Measurements from ENCODE around the gene STARD9. TPM values are rescaled to one million over a fixed set of nuclear protein-coding genes. Genes with fewer than 3 reads are reported as not detected.

STARD9 gene
- total RNA-seq, 6 experiments from 2014 or later, result 0.70 to 3.1 (median 1.5) TPM

GRCh38 chr15:42691770-42692169, 116.4 kb downstream of the STARD9 start:
- no peak for ATAC-seq
- 60% methylated on average over 2 of the region's 9 CpGs for WGBS (ENCODE audit: insufficient coverage, low coverage, low lambda C conversion rate, missing lambda C conversion rate)
- Histone ChIP-seq H3K4me1 (no peaks in the 10 kb centered on the region), H3K36me3 (no peaks in the 10 kb centered on the region), H3K27ac (no peak overlapping the region), H3K9me3 (no peaks in the 10 kb centered on the region), H3K27me3 (no peaks in the 10 kb centered on the region), H3K4me3 (no peak overlapping the region)
- intact Hi-C loops (cut with DNase I), result loop anchor here in 1 of 2 donors (10.0 kb wide), 1 partner anchor 233 kb away; the partner anchor contains the start of gene TTBK2
- DNase-seq, result no peak
- TF ChIP-seq POLR2A (IDR thresholded peaks at IDR 0.05), result no peak
- TF ChIP-seq, protein P1, sequence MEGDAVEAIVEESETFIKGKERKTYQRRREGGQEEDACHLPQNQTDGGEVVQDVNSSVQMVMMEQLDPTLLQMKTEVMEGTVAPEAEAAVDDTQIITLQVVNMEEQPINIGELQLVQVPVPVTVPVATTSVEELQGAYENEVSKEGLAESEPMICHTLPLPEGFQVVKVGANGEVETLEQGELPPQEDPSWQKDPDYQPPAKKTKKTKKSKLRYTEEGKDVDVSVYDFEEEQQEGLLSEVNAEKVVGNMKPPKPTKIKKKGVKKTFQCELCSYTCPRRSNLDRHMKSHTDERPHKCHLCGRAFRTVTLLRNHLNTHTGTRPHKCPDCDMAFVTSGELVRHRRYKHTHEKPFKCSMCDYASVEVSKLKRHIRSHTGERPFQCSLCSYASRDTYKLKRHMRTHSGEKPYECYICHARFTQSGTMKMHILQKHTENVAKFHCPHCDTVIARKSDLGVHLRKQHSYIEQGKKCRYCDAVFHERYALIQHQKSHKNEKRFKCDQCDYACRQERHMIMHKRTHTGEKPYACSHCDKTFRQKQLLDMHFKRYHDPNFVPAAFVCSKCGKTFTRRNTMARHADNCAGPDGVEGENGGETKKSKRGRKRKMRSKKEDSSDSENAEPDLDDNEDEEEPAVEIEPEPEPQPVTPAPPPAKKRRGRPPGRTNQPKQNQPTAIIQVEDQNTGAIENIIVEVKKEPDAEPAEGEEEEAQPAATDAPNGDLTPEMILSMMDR (IDR thresholded peaks at IDR 0.05), result no peak

DNA sequence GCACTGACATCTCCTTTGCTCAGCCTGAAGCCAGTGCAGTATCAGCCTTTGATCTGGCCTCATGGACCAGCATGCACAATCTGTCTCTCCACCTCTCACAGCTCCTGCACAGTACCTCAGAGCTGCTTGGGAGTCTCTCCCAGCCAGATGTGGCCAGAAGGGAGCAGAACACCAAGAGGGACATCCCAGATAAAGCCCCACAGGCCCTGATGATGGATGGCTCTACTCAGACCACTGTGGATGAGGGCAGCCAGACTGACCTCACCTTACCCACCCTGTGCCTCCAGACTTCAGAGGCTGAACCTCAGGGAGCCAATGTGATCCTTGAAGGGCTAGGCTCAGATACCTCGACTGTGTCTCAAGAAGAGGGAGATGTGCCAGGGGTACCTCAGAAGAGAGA, 117.1 kb downstream of the STARD9 start:
- no peaks in the 10 kb centered on the region for H3K36me3 ChIP-seq
- no peak overlapping the region for H3K27ac ChIP-seq
- intact Hi-C loops (cut with DNase I), result loop anchor here in 1 of 2 donors (10.0 kb wide), 1 partner anchor 232 kb away; the partner anchor contains the start of gene TTBK2
- ATAC-seq (no peak), DNase-seq (no peak)
- TF ChIP-seq, protein P1 (IDR thresholded peaks at IDR 0.05), result no peak
- no peak for TF ChIP-seq POLR2A (IDR thresholded peaks at IDR 0.05)
- H3K4me3 ChIP-seq, result no peak overlapping the region
- no CpG with 5 or more reads among the region's 1 CpG for WGBS (ENCODE audit: insufficient coverage, low coverage, low lambda C conversion rate, missing lambda C conversion rate)
- H3K4me1 ChIP-seq, result no peaks in the 10 kb centered on the region
- no peaks in the 10 kb centered on the region for H3K9me3 ChIP-seq
- H3K27me3 ChIP-seq, result no peaks in the 10 kb centered on the region

GRCh38 chr15:42692997-42693396, 117.6 kb downstream of the STARD9 start:
- 93% methylated on average over 3 of the region's 4 CpGs for WGBS (ENCODE audit: insufficient coverage, low coverage, low lambda C conversion rate, missing lambda C conversion rate)
- DNase-seq (no peak), ATAC-seq (no peak)
- TF ChIP-seq, protein P1 (IDR thresholded peaks at IDR 0.05), result no peak
- no peak for TF ChIP-seq POLR2A (IDR thresholded peaks at IDR 0.05)
- no peaks in the 10 kb centered on the region for H3K36me3 ChIP-seq
- no peaks in the 10 kb centered on the region for H3K4me1 ChIP-seq
- H3K27ac ChIP-seq, result no peak overlapping the region
- no peaks in the 10 kb centered on the region for H3K27me3 ChIP-seq
- H3K9me3 ChIP-seq, result no peaks in the 10 kb centered on the region
- intact Hi-C loops (cut with DNase I), result loop anchor here in 1 of 2 donors (10.0 kb wide), 1 partner anchor 232 kb away; the partner anchor contains the start of gene TTBK2
- H3K4me3 ChIP-seq, result no peak overlapping the region

DNA sequence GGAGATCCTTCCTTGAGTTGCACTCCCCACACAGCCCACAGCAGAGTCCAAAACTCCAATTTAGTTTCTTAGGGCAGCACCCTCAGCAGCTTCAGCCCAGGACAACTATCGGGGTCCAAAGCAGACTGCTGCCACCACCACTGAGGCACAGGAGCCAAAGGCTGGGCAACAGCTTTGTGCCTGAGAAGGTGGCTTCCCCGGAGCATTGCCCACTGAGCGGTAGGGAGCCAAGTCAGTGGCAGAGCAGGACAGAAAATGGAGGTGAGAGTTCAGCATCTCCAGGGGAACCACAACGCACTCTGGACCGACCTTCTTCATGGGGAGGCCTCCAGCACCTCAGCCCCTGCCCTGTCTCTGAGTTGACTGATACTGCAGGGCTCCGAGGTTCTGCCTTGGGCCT, 118.1 kb downstream of the STARD9 start:
- ATAC-seq (no peak), DNase-seq (no peak)
- H3K4me3 ChIP-seq, result no peak overlapping the region
- WGBS (ENCODE audit: insufficient coverage, low coverage, low lambda C conversion rate, missing lambda C conversion rate), result no CpG with 5 or more reads among the region's 6 CpGs
- H3K27ac ChIP-seq, result no peak overlapping the region
- H3K9me3 ChIP-seq, result no peaks in the 10 kb centered on the region
- no peaks in the 10 kb centered on the region for H3K4me1 ChIP-seq
- no peaks in the 10 kb centered on the region for H3K36me3 ChIP-seq
- intact Hi-C loops (cut with DNase I), result loop anchor here in 1 of 2 donors (10.0 kb wide), 1 partner anchor 231 kb away; the partner anchor contains the start of gene TTBK2
- TF ChIP-seq, protein P1 (IDR thresholded peaks at IDR 0.05), result no peak
- no peak for TF ChIP-seq POLR2A (IDR thresholded peaks at IDR 0.05)
- H3K27me3 ChIP-seq, result no peaks in the 10 kb centered on the region

Measured in right lobe of liver (tissue), 6 donors.